ENCODE results near the gene PLPP3.

The PLPP3 gene

DNA sequence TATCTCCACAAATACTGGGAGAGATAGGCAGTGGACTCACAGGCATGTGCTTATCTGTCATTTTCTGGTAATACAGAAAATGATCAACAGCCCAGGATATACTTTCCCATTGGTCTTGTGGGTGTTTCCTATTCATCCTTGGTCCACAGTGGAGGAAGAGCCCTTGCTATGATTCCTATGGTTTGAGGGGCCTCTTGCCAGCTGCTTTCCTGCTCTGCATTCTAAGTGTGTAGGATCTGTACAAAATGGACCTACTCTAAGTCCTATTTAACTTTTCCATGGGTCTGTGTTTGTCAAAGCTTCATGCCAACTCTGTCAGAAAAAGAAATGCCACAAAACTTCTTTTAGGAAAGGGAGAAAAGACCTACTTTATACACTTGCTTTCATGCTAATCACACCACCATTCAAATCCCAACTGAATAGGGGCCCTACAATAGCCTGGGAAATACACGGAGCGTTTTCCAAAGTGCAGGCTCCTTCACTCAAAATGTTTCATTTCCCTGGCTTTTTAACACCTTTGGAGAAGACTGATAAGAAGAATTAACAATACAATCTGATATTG lies 16.4 kb downstream of the PLPP3 start:
- TF ChIP-seq GATA2 (IDR thresholded peaks at IDR 0.05; ENCODE audit: low read depth, low read length), result no peak
- TF ChIP-seq GATA3 (IDR thresholded peaks at IDR 0.05; ENCODE audit: low read depth, low read length), result no peak

DNA sequence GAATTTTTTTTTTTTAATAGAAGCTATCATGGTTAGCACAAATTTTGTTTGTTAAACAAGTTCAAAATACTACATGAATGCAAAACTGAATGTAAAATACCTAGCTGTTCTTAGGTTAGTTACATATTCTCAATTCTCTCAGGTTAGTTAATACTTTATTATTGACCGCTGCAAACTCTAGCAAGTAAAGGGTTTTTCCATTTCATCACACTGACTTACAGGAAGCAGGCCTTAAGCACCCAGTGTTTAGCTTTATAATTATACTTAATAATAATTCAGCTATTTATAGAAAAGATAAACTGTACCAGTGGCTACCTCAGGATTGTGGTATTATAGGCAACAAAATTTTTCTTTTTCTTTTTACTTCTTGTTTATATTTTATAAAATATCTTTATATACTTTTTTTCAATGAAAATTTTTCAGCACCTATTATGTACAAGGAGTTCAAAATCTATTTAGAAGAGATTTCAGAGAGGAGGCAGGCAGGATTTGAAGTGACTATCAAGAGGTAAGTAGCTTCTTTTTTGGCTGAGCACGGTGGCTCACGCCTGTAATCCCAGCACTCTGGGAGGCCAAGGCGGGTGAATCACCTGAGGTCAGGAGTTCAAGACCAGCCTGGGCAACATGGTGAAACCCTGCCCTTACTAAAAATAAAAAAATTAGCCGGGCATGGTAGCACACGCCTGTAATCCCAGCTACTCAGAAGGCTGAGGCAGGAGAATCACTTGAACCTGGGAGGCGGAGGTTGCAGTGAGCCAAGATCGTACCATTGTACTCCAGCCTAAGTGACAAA lies 17.9 kb downstream of the PLPP3 start:
- TF ChIP-seq GATA2 (IDR thresholded peaks at IDR 0.05; ENCODE audit: low read depth, low read length), result no peak
- TF ChIP-seq GATA3 (IDR thresholded peaks at IDR 0.05; ENCODE audit: low read depth, low read length), result no peak

DNA sequence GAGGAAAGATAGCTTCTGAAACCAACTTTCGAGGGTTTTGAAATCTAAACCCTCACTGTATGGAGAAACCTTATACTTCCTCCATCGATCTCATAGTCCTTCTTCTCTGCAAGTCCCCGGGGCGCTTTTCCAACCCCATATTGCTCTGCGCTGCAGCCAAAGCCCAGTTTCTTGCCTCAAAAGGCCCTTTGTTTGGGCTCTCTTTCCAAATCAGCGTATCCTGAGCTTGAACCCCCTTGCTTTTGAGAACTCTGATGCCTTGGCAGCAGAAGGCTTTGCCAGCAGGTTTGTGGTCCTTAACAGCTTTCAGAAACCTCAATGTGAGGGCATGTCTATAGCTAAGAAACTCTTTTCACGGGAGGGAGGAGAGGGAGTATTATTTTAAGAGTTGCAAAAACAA lies 21.6 kb downstream of the PLPP3 start:
- TF ChIP-seq GATA3 (IDR thresholded peaks at IDR 0.05; ENCODE audit: low read depth, low read length) (no peak), GATA2 (IDR thresholded peaks at IDR 0.05; ENCODE audit: low read depth, low read length) (no peak)

GRCh38 chr1:56555448-56555847 lies 23.9 kb downstream of the PLPP3 start:
- TF ChIP-seq GATA3 (IDR thresholded peaks at IDR 0.05; ENCODE audit: low read depth, low read length), result no peak
- TF ChIP-seq GATA2 (IDR thresholded peaks at IDR 0.05; ENCODE audit: low read depth, low read length), result no peak

DNA sequence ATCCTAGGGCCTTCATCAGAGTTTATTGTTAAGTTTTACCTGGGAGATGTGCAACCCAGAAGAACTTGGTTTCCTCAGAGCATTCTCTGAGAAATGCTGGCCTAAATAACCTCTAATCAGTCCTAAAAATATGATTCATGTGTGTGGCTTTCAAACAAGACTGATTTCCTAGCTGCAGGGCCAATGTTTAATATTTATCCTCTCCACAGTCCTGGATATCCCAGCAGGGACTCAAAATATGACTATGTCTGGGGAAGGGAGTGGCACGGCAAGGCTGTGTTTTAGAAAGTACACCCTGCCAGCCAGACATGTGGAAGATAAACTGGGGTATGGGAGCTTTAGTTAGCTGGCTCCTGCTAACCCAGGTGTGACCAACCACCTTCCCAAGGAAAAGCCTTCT lies 26.3 kb downstream of the PLPP3 start:
- TF ChIP-seq GATA2 (IDR thresholded peaks at IDR 0.05; ENCODE audit: low read depth, low read length) (no peak), GATA3 (IDR thresholded peaks at IDR 0.05; ENCODE audit: low read depth, low read length) (no peak)

GRCh38 chr1:56552349-56552748 lies 27.0 kb downstream of the PLPP3 start:
- TF ChIP-seq GATA2 (IDR thresholded peaks at IDR 0.05; ENCODE audit: low read depth, low read length), result no peak

DNA sequence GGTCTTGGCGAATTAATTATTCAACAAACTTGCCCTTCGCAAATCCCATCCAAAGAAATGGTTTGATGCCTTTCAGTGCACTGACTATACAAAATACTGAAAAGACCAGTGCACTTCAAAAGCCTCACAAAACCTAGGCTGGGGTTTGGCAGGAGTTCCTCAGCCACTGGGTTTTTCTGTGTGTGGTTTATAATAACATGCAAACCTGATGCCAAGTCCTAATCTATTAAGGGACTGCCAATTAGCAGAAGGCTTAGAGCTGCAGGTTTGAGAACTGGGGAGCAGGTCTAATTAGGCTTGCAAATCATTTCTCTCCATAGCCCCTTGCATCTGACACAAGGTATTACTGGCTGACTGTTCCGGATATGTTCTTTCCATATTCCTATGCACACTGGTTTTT lies 27.7 kb downstream of the PLPP3 start:
- no peak for TF ChIP-seq GATA3 (IDR thresholded peaks at IDR 0.05; ENCODE audit: low read depth, low read length)
- TF ChIP-seq GATA2 (IDR thresholded peaks at IDR 0.05; ENCODE audit: low read depth, low read length), result no peak

DNA sequence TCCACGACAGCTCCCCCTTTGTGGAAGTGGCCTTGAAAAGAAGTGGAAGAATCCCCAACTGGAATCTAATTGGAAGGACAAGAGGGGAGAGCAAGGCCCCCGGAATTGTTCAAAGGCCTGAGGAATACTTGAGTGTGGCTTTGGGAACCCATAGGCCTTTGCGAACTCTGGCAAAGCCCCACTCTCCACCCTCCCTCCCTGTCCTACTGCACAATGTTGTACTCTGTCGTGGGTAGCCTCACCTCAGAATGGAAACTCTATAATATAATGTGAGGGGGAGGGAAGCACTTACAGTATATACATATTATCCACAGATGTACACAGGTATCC lies 28.5 kb downstream of the PLPP3 start:
- TF ChIP-seq GATA3 (IDR thresholded peaks at IDR 0.05; ENCODE audit: low read depth, low read length), result no peak
- no peak for TF ChIP-seq GATA2 (IDR thresholded peaks at IDR 0.05; ENCODE audit: low read depth, low read length)

DNA sequence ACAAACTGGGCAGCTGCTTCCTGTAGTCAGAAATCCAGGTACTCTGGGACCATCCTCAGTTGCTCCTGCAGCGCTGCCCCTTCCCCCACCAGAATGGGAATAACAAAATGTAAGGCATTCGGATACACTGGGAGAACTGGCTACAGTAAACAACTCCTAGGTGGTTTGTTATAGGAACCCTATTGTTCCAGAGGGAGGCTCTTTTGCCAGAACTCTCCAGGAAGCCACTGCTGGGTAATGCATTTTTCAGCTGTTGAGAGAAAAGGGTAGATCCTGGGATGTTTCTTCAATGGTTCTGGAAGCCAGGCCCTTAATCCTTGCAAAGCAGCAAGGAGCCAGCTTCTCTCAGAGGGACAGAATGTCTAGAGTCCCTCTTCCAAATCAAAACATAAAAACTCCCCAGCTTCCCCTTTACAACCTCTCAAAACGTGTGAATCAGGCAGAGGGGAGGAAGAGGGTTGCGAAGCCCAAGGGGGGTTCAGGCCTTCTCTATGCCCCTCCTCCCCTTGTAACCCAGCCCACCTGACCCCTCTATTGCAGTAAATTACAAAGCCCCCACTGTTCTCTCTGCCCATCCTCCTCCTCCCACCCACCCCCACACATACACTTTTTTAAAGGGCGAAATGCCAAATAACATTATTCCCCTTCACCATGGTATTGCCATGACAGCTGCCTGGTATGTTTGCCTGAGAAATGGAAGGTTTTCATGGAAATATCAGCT lies 29.1 kb downstream of the PLPP3 start:
- TF ChIP-seq GATA3 (IDR thresholded peaks at IDR 0.05; ENCODE audit: low read depth, low read length), result no peak
- no peak for TF ChIP-seq GATA2 (IDR thresholded peaks at IDR 0.05; ENCODE audit: low read depth, low read length)

GRCh38 chr1:56548571-56548970 lies 30.8 kb downstream of the PLPP3 start:
- TF ChIP-seq GATA2 (IDR thresholded peaks at IDR 0.05; ENCODE audit: low read depth, low read length), result no peak
- no peak for TF ChIP-seq GATA3 (IDR thresholded peaks at IDR 0.05; ENCODE audit: low read depth, low read length)

- TF ChIP-seq GATA3 (IDR thresholded peaks at IDR 0.05; ENCODE audit: low read depth, low read length) (no peak), GATA2 (IDR thresholded peaks at IDR 0.05; ENCODE audit: low read depth, low read length) (no peak)
These were observed 31.4 kb downstream of the PLPP3 start for GRCh38 chr1:56547977-56548376.

GRCh38 chr1:56547473-56547872 lies 31.9 kb downstream of the PLPP3 start:
- TF ChIP-seq GATA3 (IDR thresholded peaks at IDR 0.05; ENCODE audit: low read depth, low read length), result no peak
- TF ChIP-seq GATA2 (IDR thresholded peaks at IDR 0.05; ENCODE audit: low read depth, low read length), result no peak

DNA sequence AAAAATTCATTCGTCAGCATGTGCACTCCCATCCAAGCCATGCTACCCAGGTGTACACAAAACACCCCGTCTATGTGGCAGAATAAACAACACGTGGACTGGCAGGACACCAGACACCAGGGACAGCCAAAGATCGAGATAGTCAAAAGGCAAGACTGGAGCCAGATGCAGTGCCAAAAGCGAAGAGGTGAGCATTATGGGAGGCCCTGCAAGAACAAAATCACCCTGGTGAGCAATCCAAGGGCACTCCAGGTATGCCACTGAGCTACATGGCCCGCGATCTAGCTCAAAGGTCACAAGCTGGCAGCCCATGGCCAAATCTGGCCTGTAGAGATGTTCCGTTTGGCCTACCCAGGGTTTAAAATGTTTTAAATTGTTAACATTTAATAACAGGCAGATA lies 33.7 kb downstream of the PLPP3 start:
- TF ChIP-seq GATA2 (IDR thresholded peaks at IDR 0.05; ENCODE audit: low read depth, low read length), result no peak
- no peak for TF ChIP-seq GATA3 (IDR thresholded peaks at IDR 0.05; ENCODE audit: low read depth, low read length)

GRCh38 chr1:56543783-56544612 lies 35.4 kb downstream of the PLPP3 start:
- TF ChIP-seq GATA3 (IDR thresholded peaks at IDR 0.05; ENCODE audit: low read depth, low read length) (no peak), GATA2 (IDR thresholded peaks at IDR 0.05; ENCODE audit: low read depth, low read length) (no peak)
